HFFc6 (cell line): Measurements from ENCODE around the gene TMEM129. TPM values are rescaled to one million over a fixed set of nuclear protein-coding genes. Genes with fewer than 3 reads are reported as not detected.

Experiments
- DNase-seq: peaks from one replicate; pipeline ENCODE4 v3.0.0-alpha.2; 2018
- H3K27ac Mint-ChIP-seq: 2 replicates; pipeline ENCODE4 v1.8.0; 2020; ENCODE audit warnings: mild to moderate bottlenecking, mixed read lengths
- H3K27me3 Mint-ChIP-seq: 2 replicates; pipeline ENCODE4 v1.8.0; 2021; ENCODE audit warnings: mild to moderate bottlenecking, moderate library complexity, mixed read lengths; ENCODE audit not compliant: insufficient read depth
- H3K36me3 Mint-ChIP-seq: 2 replicates; pipeline ENCODE4 v1.8.0; 2021; ENCODE audit warnings: low read depth, mixed read lengths
- H3K4me1 Mint-ChIP-seq: 2 replicates; pipeline ENCODE4 v1.8.0; 2020; ENCODE audit warnings: low read depth, mixed read lengths
- H3K4me3 Mint-ChIP-seq: 2 replicates; pipeline ENCODE4 v1.8.0; 2020; ENCODE audit warnings: mild to moderate bottlenecking, moderate library complexity, mixed read lengths
- H3K9me3 Mint-ChIP-seq: 2 replicates; pipeline ENCODE4 v1.8.0; 2020; ENCODE audit warnings: mild to moderate bottlenecking, mixed read lengths
- total RNA-seq, 6 experiments: library from RNA; stranded (reverse); fragmentation: NEBNext Ultra II Directional; extraction: Animal tissue kit (Norgen Biotek cat#: 25700); gene quantifications; 2 replicates in 1 of 6; 3 replicates in 5 of 6; pipeline ENCODE4 v1.2.3, GENCODE V29; 2021
- TF ChIP-seq, protein P1 (sequence below): fragments of 200-600 bp; sonication (generic); IDR thresholded peaks from 2 replicates; pipeline ENCODE4 v1.5.0; 2021; ENCODE audit warnings: antibody characterized with exemption, mild to moderate bottlenecking

Gene TMEM129
- total RNA-seq, 6 experiments from 2014 or later = 24.6 to 36.7 (median 27.7) TPM

GRCh38 chr4:1712216-1713002, 8.7 kb downstream of the TMEM129 start, which contains the start of gene SLBP:
Gene SLBP, minus strand, starts transcription at chr4:1712319. Its CDS starts 131 bp downstream, at chr4:1712188.
- peaks cover 24% of the 10 kb centered on the region for H3K36me3 Mint-ChIP-seq
- peak within 1 kb of the TSS; percentile 96 for H3K27ac Mint-ChIP-seq
- DNase-seq = peak; percentile 93
- H3K27me3 Mint-ChIP-seq = peaks cover 2% of the 10 kb centered on the region; the same call in 1 of the 2 replicates
- no peaks in the 10 kb centered on the region for H3K9me3 Mint-ChIP-seq
- H3K4me1 Mint-ChIP-seq = peaks cover 59% of the 10 kb centered on the region
- TF ChIP-seq, protein P1, sequence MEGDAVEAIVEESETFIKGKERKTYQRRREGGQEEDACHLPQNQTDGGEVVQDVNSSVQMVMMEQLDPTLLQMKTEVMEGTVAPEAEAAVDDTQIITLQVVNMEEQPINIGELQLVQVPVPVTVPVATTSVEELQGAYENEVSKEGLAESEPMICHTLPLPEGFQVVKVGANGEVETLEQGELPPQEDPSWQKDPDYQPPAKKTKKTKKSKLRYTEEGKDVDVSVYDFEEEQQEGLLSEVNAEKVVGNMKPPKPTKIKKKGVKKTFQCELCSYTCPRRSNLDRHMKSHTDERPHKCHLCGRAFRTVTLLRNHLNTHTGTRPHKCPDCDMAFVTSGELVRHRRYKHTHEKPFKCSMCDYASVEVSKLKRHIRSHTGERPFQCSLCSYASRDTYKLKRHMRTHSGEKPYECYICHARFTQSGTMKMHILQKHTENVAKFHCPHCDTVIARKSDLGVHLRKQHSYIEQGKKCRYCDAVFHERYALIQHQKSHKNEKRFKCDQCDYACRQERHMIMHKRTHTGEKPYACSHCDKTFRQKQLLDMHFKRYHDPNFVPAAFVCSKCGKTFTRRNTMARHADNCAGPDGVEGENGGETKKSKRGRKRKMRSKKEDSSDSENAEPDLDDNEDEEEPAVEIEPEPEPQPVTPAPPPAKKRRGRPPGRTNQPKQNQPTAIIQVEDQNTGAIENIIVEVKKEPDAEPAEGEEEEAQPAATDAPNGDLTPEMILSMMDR = no peak; the same call in 1 of the 2 replicates
- H3K4me3 Mint-ChIP-seq = peak within 1 kb of the TSS; percentile 99

GRCh38 chr4:1711571-1712215, 9.4 kb downstream of the TMEM129 start:
- peaks cover 59% of the 10 kb centered on the region for H3K4me1 Mint-ChIP-seq
- H3K9me3 Mint-ChIP-seq = no peaks in the 10 kb centered on the region
- TF ChIP-seq, protein P1 = no peak
- H3K4me3 Mint-ChIP-seq = peak overlapping the region; percentile 99
- H3K27ac Mint-ChIP-seq = peak overlapping the region; percentile 93
- peak; percentile 58 for DNase-seq
- peaks cover 24% of the 10 kb centered on the region for H3K36me3 Mint-ChIP-seq
- H3K27me3 Mint-ChIP-seq = peaks cover 2% of the 10 kb centered on the region; the same call in 1 of the 2 replicates

DNA sequence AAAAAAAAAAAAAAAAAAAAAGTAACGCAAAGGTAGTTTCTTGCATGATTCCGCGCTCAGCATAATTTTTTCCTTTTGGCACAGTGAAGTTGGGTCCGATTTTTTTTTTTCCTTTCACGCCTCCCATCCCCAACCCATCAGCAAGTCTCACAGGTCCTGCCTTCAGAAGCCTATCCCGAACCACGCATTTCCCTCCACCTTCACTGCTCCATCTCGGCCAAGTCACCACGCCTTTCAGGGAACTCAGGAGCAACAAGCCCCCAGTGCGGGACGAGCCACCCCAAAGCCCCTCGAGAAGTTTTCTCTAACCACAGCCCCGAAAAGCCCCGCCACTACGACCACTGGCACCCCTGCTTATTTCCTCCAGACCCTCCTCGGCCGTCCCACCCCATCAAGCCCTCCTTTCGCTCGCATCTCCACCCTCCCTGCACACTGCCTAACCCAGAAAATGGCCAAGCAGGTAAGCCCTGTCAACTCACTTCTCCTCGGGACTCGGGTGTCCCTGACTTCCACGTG, 10.0 kb downstream of the TMEM129 start:
- no peak for DNase-seq
- TF ChIP-seq, protein P1 = no peak
- Mint-ChIP-seq H3K4me1 (peaks cover 59% of the 10 kb centered on the region), H3K36me3 (peaks cover 28% of the 10 kb centered on the region), H3K27me3 (peaks cover 2% of the 10 kb centered on the region; the same call in 1 of the 2 replicates), H3K27ac (peak overlapping the region; percentile 93), H3K4me3 (peak overlapping the region; percentile 99), H3K9me3 (no peaks in the 10 kb centered on the region)

DNA sequence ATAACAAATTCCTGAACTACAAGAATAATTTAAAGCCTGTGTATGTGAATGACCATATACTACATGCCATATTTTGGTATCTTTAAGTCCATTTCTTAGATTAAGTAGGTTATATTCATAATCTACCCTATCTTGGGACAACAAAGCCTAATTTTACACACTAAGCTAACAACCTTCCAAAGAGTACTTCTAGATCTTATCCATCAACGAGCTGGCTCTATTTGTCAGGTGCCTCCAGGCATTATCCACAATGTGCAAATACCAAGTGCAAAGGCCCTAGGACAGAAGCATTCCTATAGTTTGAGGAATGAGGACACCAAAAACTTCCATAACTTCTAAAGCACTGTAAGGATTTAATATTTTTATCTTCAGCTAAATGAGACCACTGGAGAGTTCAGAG, 12.5 kb downstream of the TMEM129 start:
- Mint-ChIP-seq H3K4me3 (peak overlapping the region; percentile 51), H3K36me3 (peaks cover 40% of the 10 kb centered on the region), H3K27me3 (peaks cover 2% of the 10 kb centered on the region; the same call in 1 of the 2 replicates), H3K4me1 (peaks cover 53% of the 10 kb centered on the region), H3K9me3 (no peaks in the 10 kb centered on the region), H3K27ac (peak overlapping the region; percentile 72)
- no peak for DNase-seq
- TF ChIP-seq, protein P1 = no peak

DNA sequence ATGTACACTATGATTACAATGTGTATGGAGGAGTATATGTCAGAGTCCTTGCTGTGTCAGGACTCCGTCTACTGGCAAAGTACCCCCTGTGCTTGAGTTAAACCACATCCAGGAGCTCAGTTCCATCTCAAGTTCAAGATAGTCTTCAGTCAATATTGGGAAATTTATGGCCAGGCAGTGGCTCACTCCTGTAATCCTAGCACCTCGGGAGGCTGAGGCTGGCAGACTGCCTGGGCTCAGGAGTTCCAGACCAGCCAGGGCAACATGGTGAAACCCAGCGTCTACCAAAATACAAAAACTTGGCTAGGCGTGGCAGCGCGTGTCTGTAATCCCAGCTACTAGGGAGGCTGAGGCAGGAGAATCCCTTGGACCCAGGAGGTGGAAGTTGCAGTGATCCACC, 14.8 kb downstream of the TMEM129 start:
- TF ChIP-seq, protein P1 = no peak
- Mint-ChIP-seq H3K4me3 (no peak overlapping the region), H3K9me3 (no peaks in the 10 kb centered on the region), H3K4me1 (peaks cover 52% of the 10 kb centered on the region), H3K36me3 (peaks cover 48% of the 10 kb centered on the region), H3K27me3 (peaks cover 2% of the 10 kb centered on the region; the same call in 1 of the 2 replicates), H3K27ac (no peak overlapping the region)
- no peak for DNase-seq
